Vagina (tissue), 2 donors: ENCODE results near the gene CTSW. TPM values are rescaled to one million over a fixed set of nuclear protein-coding genes. Genes with fewer than 3 reads are reported as not detected.

Experiments
- DNase-seq, 2 donors: peaks; one replicate each; pipeline ENCODE4 v3.0.0-alpha.2; 2017; ENCODE audit errors: extremely low spot score in 2 of 2
- H3K27ac ChIP-seq: fragments of 200-600 bp; sonication (generic); one replicate; pipeline ENCODE4 v1.5.1; 2019
- H3K27me3 ChIP-seq: fragments of 200-600 bp; sonication (generic); one replicate; pipeline ENCODE4 v1.5.1; 2019
- H3K36me3 ChIP-seq, 2 donors: fragments of 200-600 bp; sonication (generic); one replicate each; pipeline ENCODE4 v1.5.1; 2017 to 2019
- H3K4me1 ChIP-seq: fragments of 200-600 bp; sonication (generic); one replicate; pipeline ENCODE4 v1.5.1; 2019
- H3K4me3 ChIP-seq, 2 donors: fragments of 200-600 bp; sonication (generic); 1 replicate in 1 of 2; 2 replicates in 1 of 2; pipeline ENCODE4 v1.5.1; 2016 to 2019
- H3K9me3 ChIP-seq: fragments of 200-600 bp; sonication (generic); one replicate; pipeline ENCODE4 v1.5.1; 2019
- CTCF ChIP-seq, 3 experiments: fragments of 450-650 bp in 2 of 3; fragments of 200-600 bp in 1 of 3; sonication (generic) in 1 of 3; IDR thresholded peaks; one replicate each; pipeline ENCODE4 v1.5.1; 2017 to 2019; ENCODE audit warnings: antibody characterized with exemption in 3 of 3, mild to moderate bottlenecking in 2 of 3, moderate library complexity in 2 of 3
- POLR2A ChIP-seq, 2 donors: fragments of 450-650 bp; IDR thresholded peaks; one replicate each; pipeline ENCODE4 v1.6.1; 2017; ENCODE audit warnings: antibody characterized with exemption in 2 of 2, mild to moderate bottlenecking in 2 of 2, moderate library complexity in 2 of 2
- POLR2AphosphoS5 ChIP-seq, 2 donors: sonication (generic); formaldehyde crosslinking; IDR thresholded peaks; one replicate each; pipeline ENCODE4 v1.9.0; 2017; ENCODE audit warnings: antibody characterized with exemption in 2 of 2, mild to moderate bottlenecking in 2 of 2, low read depth in 1 of 2; ENCODE audit not compliant: insufficient read depth in 1 of 2
- intact Hi-C: fragments of 100-400 bp; cut with DNase I; formaldehyde crosslinking; loops from one replicate; pipeline ENCODE4 v1.15.1; 2023
- total RNA-seq: library from RNA; depleted of rRNA; stranded (reverse); fragments of >200 nt; gene quantifications from one replicate; pipeline ENCODE4 v1.2.3, GENCODE V29; 2016

Gene CTSW
- total RNA-seq, 1 donor from 2014 or later: 0.74 TPM

GRCh38 chr11:65849771-65850216 is 29.8 kb upstream of the CTSW start:
- no peak for TF ChIP-seq CTCF (IDR thresholded peaks at IDR 0.05)
- TF ChIP-seq POLR2A (IDR thresholded peaks at IDR 0.05): no peak
- no peak for TF ChIP-seq POLR2AphosphoS5 (IDR thresholded peaks at IDR 0.05; ENCODE audit: insufficient read depth in 1 of 2, low read depth in 1 of 2)
- Histone ChIP-seq H3K4me3 (no peak overlapping the region), H3K4me1 (no peaks in the 10 kb centered on the region), H3K36me3 (peaks cover 0 to 34% of the 10 kb centered on the region in 2 donors), H3K27ac (no peak overlapping the region), H3K27me3 (no peaks in the 10 kb centered on the region), H3K9me3 (no peaks in the 10 kb centered on the region)
- DNase-seq: no peak
- intact Hi-C loops: loop anchor here (10.0 kb wide), 1 partner anchor 1835 kb away; no protein-coding TSS in a partner anchor

- Histone ChIP-seq H3K27ac (no peak overlapping the region), H3K27me3 (no peaks in the 10 kb centered on the region), H3K9me3 (no peaks in the 10 kb centered on the region), H3K4me1 (peaks cover 4% of the 10 kb centered on the region), H3K36me3 (peaks cover 0 to 41% of the 10 kb centered on the region in 2 donors), H3K4me3 (no peak overlapping the region)
- TF ChIP-seq POLR2AphosphoS5 (IDR thresholded peaks at IDR 0.05; ENCODE audit: insufficient read depth in 1 of 2, low read depth in 1 of 2) (no peak), CTCF (IDR thresholded peaks at IDR 0.05) (no peak), POLR2A (IDR thresholded peaks at IDR 0.05) (no peak)
- intact Hi-C loops: no loop called here
- no peak for DNase-seq
Observed at GRCh38 chr11:65850217-65851082, 29.2 kb upstream of the CTSW start.

- DNase-seq: no peak
- intact Hi-C loops: no loop called here
- no peak for TF ChIP-seq POLR2AphosphoS5 (IDR thresholded peaks at IDR 0.05; ENCODE audit: insufficient read depth in 1 of 2, low read depth in 1 of 2)
- peak in 1 of 3 experiments; percentile 8 for TF ChIP-seq CTCF (IDR thresholded peaks at IDR 0.05)
- Histone ChIP-seq H3K4me1 (peaks cover 11% of the 10 kb centered on the region), H3K9me3 (no peaks in the 10 kb centered on the region), H3K4me3 (no peak overlapping the region), H3K27me3 (no peaks in the 10 kb centered on the region), H3K36me3 (peaks cover 0 to 47% of the 10 kb centered on the region in 2 donors), H3K27ac (no peak overlapping the region)
Observed at GRCh38 chr11:65851083-65851579, 28.5 kb upstream of the CTSW start.

GRCh38 chr11:65851811-65852507 is 27.7 kb upstream of the CTSW start:
- H3K4me1 ChIP-seq: peaks cover 18% of the 10 kb centered on the region
- intact Hi-C loops: no loop called here
- H3K36me3 ChIP-seq: peaks cover 0 to 49% of the 10 kb centered on the region in 2 donors
- no peak for DNase-seq
- no peak for TF ChIP-seq POLR2A (IDR thresholded peaks at IDR 0.05)
- no peak for TF ChIP-seq CTCF (IDR thresholded peaks at IDR 0.05)
- TF ChIP-seq POLR2AphosphoS5 (IDR thresholded peaks at IDR 0.05; ENCODE audit: insufficient read depth in 1 of 2, low read depth in 1 of 2): no peak
- no peaks in the 10 kb centered on the region for H3K9me3 ChIP-seq
- H3K27me3 ChIP-seq: no peaks in the 10 kb centered on the region
- H3K27ac ChIP-seq: no peak overlapping the region
- H3K4me3 ChIP-seq: no peak overlapping the region
